ENCODE data around the gene SMIM11. TPM values are rescaled to one million over a fixed set of nuclear protein-coding genes. Genes with fewer than 3 reads are reported as not detected.
"Not testable (repeated sequence)": the region's sequence is repeated elsewhere in the genome, so short reads cannot be mapped to it uniquely, and the experiment has no call there.

SMIM11 gene
- total RNA-seq, 3 donors from 2014 or later = 1.7 to 12.1 (median 3.8) TPM

DNA sequence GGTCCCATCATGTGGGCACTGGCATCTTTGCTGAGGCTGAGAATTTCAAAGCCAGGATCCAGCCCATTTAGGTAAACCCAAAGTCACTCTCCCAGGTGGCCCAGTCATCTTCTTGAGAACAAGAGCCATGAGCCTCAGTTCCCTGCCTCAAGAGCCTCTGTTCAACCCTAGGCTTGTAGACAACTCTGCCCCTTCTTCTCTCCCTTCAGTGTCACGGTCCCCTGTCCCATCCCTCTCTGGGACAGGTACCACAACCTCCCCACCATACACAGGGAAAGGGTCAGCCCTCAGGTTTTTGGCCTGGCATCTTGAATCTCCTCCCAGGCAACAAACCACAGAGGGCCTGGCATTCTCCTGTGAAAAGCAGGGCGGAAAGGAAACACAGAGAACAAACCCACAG lies 30.4 kb downstream of the SMIM11 start:
- H3K9me3 ChIP-seq; H3K4me1 ChIP-seq (ENCODE audit: low read depth); ATAC-seq; H3K4me3 ChIP-seq; DNase-seq; H3K36me3 ChIP-seq (ENCODE audit: low read depth); intact Hi-C loops (cut with DNase I, micrococcal nuclease): not testable (repeated sequence)

DNA sequence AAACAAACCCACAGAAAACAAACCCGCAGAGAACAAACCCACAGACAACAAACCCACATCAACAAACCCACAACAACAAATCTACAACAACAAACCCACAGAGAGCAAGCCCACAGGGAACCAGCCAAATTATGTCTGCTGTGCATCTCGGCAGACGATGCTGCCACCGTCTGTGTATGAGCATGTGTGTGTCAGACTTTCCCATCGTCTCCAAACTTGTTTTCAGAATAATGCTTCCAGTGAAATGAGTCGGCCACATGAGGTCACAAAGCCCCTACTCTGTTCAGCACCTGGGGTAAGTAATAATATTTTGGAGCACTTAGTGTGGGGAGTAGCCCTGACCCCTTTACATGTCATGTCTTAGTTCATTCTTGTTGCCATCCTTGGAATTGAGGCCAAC lies 30.8 kb downstream of the SMIM11 start:
- intact Hi-C loops (cut with DNase I, micrococcal nuclease); H3K4me3 ChIP-seq; H3K36me3 ChIP-seq (ENCODE audit: low read depth); H3K9me3 ChIP-seq; DNase-seq; ATAC-seq; H3K4me1 ChIP-seq (ENCODE audit: low read depth): not testable (repeated sequence)

DNA sequence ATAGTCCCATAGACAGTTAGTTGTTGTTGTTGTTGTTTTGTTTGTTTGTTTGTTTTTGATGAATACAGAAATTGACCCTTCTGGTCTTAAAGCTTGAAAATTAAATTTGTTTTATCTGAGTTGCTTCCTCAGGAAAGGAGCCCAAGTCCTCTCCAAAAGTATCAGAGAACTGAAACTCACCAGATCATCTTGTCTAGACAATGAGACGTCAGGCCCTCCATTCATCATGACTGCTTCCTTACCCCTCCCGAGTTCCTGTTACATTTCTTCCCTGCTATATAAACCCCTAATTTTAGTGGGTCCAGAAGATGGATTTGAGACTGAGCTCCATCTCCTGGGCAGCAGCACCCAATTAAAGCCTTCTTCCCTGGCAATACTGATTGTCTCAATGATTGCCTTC lies 31.4 kb downstream of the SMIM11 start:
- H3K9me3 ChIP-seq; H3K4me1 ChIP-seq (ENCODE audit: low read depth); H3K36me3 ChIP-seq (ENCODE audit: low read depth); H3K4me3 ChIP-seq; DNase-seq; ATAC-seq; intact Hi-C loops (cut with DNase I, micrococcal nuclease): not testable (repeated sequence)

DNA sequence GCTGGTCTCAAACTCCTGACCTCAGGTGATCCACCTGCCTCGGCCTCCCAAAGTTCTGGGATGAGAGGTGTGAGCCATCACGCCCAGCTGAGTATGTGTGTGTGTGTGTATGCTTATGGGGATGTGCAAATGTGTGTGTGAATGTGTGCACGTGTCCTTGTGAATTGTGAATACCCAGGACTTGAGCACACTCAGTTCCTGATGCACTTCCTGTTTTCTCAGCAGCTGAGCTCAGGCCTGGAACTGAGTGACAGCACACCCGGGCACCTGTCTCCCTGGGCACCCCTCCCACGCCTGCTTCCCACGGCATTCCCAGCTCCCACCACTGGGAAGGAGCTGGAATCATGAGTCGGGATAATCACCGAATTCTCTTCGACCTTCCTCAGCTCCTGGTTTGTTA lies 32.0 kb downstream of the SMIM11 start:
- H3K9me3 ChIP-seq; intact Hi-C loops (cut with DNase I, micrococcal nuclease); H3K4me1 ChIP-seq (ENCODE audit: low read depth); H3K4me3 ChIP-seq; DNase-seq; ATAC-seq; H3K36me3 ChIP-seq (ENCODE audit: low read depth): not testable (repeated sequence)

DNA sequence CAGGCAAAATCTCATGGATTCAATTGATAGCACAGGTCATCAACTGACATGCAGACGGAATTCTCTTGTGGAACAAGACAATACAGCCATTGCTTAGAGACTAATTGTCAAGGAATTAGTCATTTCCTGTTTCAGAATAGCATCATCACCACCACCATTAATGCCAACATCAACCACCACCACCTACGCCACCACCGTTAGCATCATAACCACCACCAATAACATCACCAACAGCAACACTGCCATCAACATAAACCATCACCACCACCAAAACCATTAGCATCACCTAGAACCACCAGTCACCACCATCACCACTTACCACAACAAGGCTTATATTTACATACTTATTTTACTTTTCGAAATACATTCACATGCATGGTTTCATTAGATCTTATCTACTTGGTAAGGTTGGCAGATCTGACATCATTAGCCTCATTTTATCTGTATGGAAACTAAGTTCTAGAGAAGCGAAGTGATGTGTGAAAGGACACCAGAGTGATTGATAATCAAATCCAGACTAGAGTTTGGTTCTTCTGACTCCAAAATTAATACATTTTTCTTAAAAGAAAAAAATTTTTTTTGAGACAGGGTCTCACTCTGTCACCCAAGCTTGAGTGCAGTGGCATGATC lies 42.3 kb downstream of the SMIM11 start:
- H3K9me3 ChIP-seq; intact Hi-C loops (cut with DNase I, micrococcal nuclease); ATAC-seq; DNase-seq; H3K4me1 ChIP-seq (ENCODE audit: low read depth); H3K36me3 ChIP-seq (ENCODE audit: low read depth); H3K4me3 ChIP-seq: not testable (repeated sequence)

DNA sequence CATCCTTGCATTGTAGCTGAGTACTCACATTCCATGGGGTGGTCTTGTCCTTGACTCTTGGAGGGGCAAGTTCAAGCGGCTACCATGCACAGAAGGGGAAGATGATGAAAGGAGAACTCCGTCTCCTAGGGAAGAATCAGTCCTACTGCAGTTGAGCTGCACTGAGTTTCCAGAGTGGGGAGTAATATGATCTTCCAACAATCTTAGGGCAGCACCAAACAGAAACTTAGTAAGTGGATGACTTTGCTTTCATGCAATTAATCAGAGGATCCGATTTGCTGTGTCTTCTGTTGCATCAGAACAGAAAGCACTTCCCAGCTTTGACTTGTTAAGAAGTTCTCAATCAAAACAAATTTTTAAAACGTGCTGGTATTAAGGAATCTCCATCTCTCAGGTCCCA lies 48.5 kb downstream of the SMIM11 start, which contains the start of gene SMIM34:
Gene SMIM34 (minus strand): TSS at position 147 of the 400 bp plus-strand sequence. CDS start 112 bp downstream, at position 35.
- H3K9me3 ChIP-seq; DNase-seq; H3K4me1 ChIP-seq (ENCODE audit: low read depth); intact Hi-C loops (cut with DNase I, micrococcal nuclease); H3K4me3 ChIP-seq; H3K36me3 ChIP-seq (ENCODE audit: low read depth); ATAC-seq: not testable (repeated sequence)

DNA sequence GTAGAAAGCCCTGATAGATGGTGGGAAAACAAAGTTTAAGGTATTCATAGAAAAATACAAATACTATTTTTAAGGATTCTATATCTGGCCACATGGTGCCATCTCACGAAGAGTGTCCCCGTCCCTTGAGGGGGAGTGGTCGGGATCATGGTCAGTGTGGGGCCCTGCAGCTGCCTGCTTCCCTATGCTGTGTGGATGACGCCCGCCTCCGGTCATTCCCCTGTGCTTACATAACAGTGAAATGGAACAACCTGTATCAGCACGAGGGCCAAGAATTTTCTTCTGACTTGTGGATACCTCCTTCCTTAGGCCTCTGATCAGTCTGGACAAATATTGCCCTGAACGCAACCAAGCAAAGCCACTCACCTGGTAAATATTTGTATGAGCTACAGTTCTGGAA lies 52.0 kb downstream of the SMIM11 start:
- H3K4me3 ChIP-seq; DNase-seq; ATAC-seq; H3K36me3 ChIP-seq (ENCODE audit: low read depth); H3K4me1 ChIP-seq (ENCODE audit: low read depth); intact Hi-C loops (cut with DNase I, micrococcal nuclease); H3K9me3 ChIP-seq: not testable (repeated sequence)

DNA sequence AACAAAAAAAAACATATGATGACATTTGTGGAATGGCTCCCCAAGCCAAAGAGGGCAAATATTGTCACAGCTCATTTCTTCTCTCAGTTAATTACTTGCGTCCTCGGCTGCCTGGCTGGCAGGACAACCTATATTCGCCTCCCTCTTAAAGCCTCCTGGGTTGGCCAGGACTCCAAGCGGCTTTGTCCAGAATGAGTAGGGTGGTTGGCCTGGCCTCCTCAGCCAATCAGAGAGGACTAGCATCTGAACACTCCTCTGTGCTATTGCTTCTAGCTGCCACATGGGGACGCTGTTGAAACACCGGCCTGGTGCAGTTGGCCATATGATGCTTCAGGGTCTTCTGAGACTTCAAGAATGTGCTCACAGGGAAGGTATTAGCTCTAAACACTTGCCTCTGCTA lies 53.1 kb downstream of the SMIM11 start:
- intact Hi-C loops (cut with DNase I, micrococcal nuclease); H3K9me3 ChIP-seq; DNase-seq; H3K4me1 ChIP-seq (ENCODE audit: low read depth); ATAC-seq; H3K36me3 ChIP-seq (ENCODE audit: low read depth); H3K4me3 ChIP-seq: not testable (repeated sequence)

DNA sequence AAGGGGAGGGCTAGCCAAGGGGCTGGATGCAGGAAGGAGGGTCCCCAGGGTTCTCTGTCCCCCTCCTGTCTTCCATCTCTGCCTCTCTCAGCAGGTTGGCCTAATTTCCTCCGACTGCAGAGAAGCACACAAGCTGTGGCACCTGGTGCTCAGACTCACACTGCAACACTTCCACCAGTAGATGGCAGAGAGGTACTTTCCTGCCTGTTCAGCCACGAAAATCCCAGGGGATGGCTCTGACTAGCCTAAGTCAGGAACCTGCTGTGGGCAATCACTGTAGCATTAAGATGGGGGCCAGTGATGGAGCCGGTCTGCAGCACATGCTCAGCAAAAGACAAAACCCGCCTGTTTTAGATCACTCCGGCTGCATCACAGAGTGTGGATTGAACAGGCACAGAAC lies 54.4 kb downstream of the SMIM11 start:
- ATAC-seq = peak; percentile 59
- H3K36me3 ChIP-seq (ENCODE audit: low read depth); intact Hi-C loops (cut with DNase I, micrococcal nuclease); H3K4me3 ChIP-seq; DNase-seq; H3K9me3 ChIP-seq; H3K4me1 ChIP-seq (ENCODE audit: low read depth): not testable (repeated sequence)

Other genes starting within 250 kb of the SMIM11 start
- gene KCNE2, start 11.5 kb upstream of the SMIM11 start, total RNA-seq = 1 to 10 TPM in 1 of 3 donors, under 1 TPM in 2; 0.38 to 1.0 (median 0.84) TPM
- gene SMIM34, start 48.4 kb downstream of the SMIM11 start, total RNA-seq = not detected
- gene KCNE1, start 136.7 kb downstream of the SMIM11 start, total RNA-seq = 1 to 10 TPM in 1 of 3 donors, under 1 TPM in 2; 0.32 to 1.4 (median 0.55) TPM
- gene RCAN1, start 239.6 kb downstream of the SMIM11 start, total RNA-seq = 10 to 100 TPM; 44.4 to 55.2 (median 50.7) TPM